Endothelial cell of umbilical vein (primary cell): ENCODE measurements around the gene B4GALNT4. TPM values are rescaled to one million over a fixed set of nuclear protein-coding genes. Genes with fewer than 3 reads are reported as not detected.

Experiments
- BruUV-seq: library from RNA; stranded (reverse); fragments of 400-500 nt; replicated peaks from 2 replicates; lab custom pipeline; 2021; lab: Mats Ljungman, UMichigan
- CTCF ChIA-PET: fragments of 300-600, 350-600 bp; sonication (Branson Sonifier 250); formaldehyde crosslinking; loops from one replicate; lab custom pipeline; 2021; ENCODE audit warnings: antibody characterized with exemption, inconsistent platforms; lab: Charles Lee
- POLR2A ChIA-PET: fragments of 300-600, 350-600 bp; sonication (Branson Sonifier 250); formaldehyde crosslinking; loops from one replicate; lab custom pipeline; 2021; ENCODE audit warnings: antibody characterized with exemption, inconsistent platforms; lab: Charles Lee
- DNase-seq: peaks from one replicate; pipeline ENCODE4 v3.0.0-alpha.2; 2011; ENCODE audit warnings: low read depth, low spot score
- FAIRE-seq: peaks from 2 replicates; lab custom pipeline; 2011; peaks lifted over from hg19 to GRCh38; lab: Jason Lieb, UNC
- H2AFZ ChIP-seq: 2 replicates; pipeline ENCODE4 v1.6.0; 2012; ENCODE audit warnings: low read depth, low read length, control low read depth, inconsistent platforms
- H3K27ac ChIP-seq: 2 replicates; pipeline ENCODE4 v1.5.1; 2011; ENCODE audit warnings: low read depth, mild to moderate bottlenecking, control low read depth, low read length, moderate library complexity; ENCODE audit not compliant: insufficient read depth
- H3K27me3 ChIP-seq, 2 experiments: 2 replicates each; pipeline versions ENCODE4 v1.6.0 to v1.6.1; 2011; ENCODE audit warnings: low read length in 2 of 2, mixed read lengths in 1 of 2; ENCODE audit not compliant: control insufficient read depth in 2 of 2, insufficient read depth in 2 of 2
- H3K36me3 ChIP-seq, 2 experiments: 2 replicates in 1 of 2; 3 replicates in 1 of 2; pipeline ENCODE4 v1.5.1; 2011; ENCODE audit warnings: low read length in 2 of 2, mild to moderate bottlenecking in 1 of 2, moderate library complexity in 1 of 2; ENCODE audit not compliant: control insufficient read depth in 2 of 2, insufficient read depth in 2 of 2; ENCODE audit errors: extremely low read depth in 1 of 2
- H3K4me1 ChIP-seq: 3 replicates; pipeline ENCODE4 v1.5.1; 2011; ENCODE audit warnings: mild to moderate bottlenecking, low read length; ENCODE audit not compliant: control insufficient read depth, insufficient read depth; ENCODE audit errors: extremely low read depth
- H3K4me2 ChIP-seq: 2 replicates; pipeline ENCODE4 v1.6.1; 2011; ENCODE audit warnings: low read length, control low read depth, mixed read lengths; ENCODE audit not compliant: insufficient read depth
- H3K4me3 ChIP-seq, 3 experiments: fragments of 200-600 bp in 1 of 3; sonication (generic), shearing (Covaris generic) in 1 of 3; replicated peaks in 1 of 3; 2 replicates each; pipeline ENCODE4 v1.5.1; 2011 to 2016; ENCODE audit warnings: control low read depth in 3 of 3, low read length in 3 of 3, mild to moderate bottlenecking in 2 of 3, inconsistent platforms in 1 of 3, low read depth in 1 of 3, moderate library complexity in 1 of 3; ENCODE audit not compliant: insufficient read depth in 1 of 3
- H3K79me2 ChIP-seq: 2 replicates; pipeline ENCODE4 v1.6.0; 2012; ENCODE audit warnings: low read length, inconsistent platforms; ENCODE audit not compliant: control insufficient read depth, insufficient read depth
- H3K9ac ChIP-seq: replicated peaks from 2 replicates; pipeline ENCODE3; 2011; ENCODE audit warnings: low read length, control low read depth; ENCODE audit not compliant: insufficient read depth; ENCODE audit errors: extremely low read depth
- H3K9me1 ChIP-seq: replicated peaks from 3 replicates; pipeline ENCODE4 v1.6.0; 2011; ENCODE audit warnings: mild to moderate bottlenecking, low read length; ENCODE audit not compliant: control insufficient read depth, insufficient read depth; ENCODE audit errors: extremely low read depth
- H3K9me3 ChIP-seq: replicated peaks from 2 replicates; pipeline ENCODE4 v1.5.1; 2012; ENCODE audit warnings: low read length, inconsistent platforms; ENCODE audit not compliant: control insufficient read depth, insufficient read depth
- H4K20me1 ChIP-seq: replicated peaks from 2 replicates; pipeline ENCODE3; 2011; ENCODE audit warnings: mild to moderate bottlenecking, low read length; ENCODE audit not compliant: control insufficient read depth, insufficient read depth; ENCODE audit errors: extremely low read depth
- CTCF ChIP-seq, 2 donors: IDR thresholded peaks; 1 replicate in 1 of 2; 2 replicates in 1 of 2; pipeline ENCODE4 v1.5.1; 2011; ENCODE audit warnings: low read length in 2 of 2, mild to moderate bottlenecking in 2 of 2, moderate library complexity in 2 of 2, control low read depth in 1 of 2, inconsistent platforms in 1 of 2, low read depth in 1 of 2; ENCODE audit not compliant: insufficient read depth in 1 of 2; ENCODE audit errors: extremely low read depth in 1 of 2
- EZH2 ChIP-seq: IDR thresholded peaks from 2 replicates; pipeline ENCODE4 v1.6.1; 2012; ENCODE audit warnings: borderline replicate concordance, low read depth, mild to moderate bottlenecking, moderate library complexity, low read length, inconsistent platforms; ENCODE audit not compliant: severe bottlenecking
- GATA2 ChIP-seq: IDR thresholded peaks from 2 replicates; pipeline ENCODE4 v1.7.0; 2011; ENCODE audit warnings: low read depth, mild to moderate bottlenecking, moderate library complexity, mixed read lengths, low read length; ENCODE audit not compliant: insufficient read length, insufficient read depth
- JUN ChIP-seq: IDR thresholded peaks from 2 replicates; pipeline ENCODE4 v1.6.1; 2011; ENCODE audit warnings: borderline replicate concordance, low read depth; ENCODE audit not compliant: insufficient read length, insufficient read depth
- MAX ChIP-seq: IDR thresholded peaks from 2 replicates; pipeline ENCODE4 v1.6.1; 2011; ENCODE audit not compliant: insufficient read depth, insufficient read length
- MYC ChIP-seq: IDR thresholded peaks from one replicate; pipeline ENCODE4 v1.6.1; 2011; ENCODE audit warnings: mild to moderate bottlenecking, low read depth, low read length
- POLR2AphosphoS5 ChIP-seq: IDR thresholded peaks from 2 replicates; pipeline ENCODE4 v1.6.1; 2012; ENCODE audit warnings: low read depth, mild to moderate bottlenecking, control low read depth, low read length, moderate library complexity; ENCODE audit not compliant: insufficient read depth
- dilution Hi-C: fragments of 300-500 bp; cut with MboI; formaldehyde crosslinking; loops from one replicate; pipeline ENCODE4 v1.15.0; 2019; ENCODE audit warnings: low sequenced_read_pairs; ENCODE audit not compliant: extremely low pct_ligation_motif_present
- intact Hi-C: fragments of 100-400 bp; cut with micrococcal nuclease; formaldehyde crosslinking; loops from one replicate; pipeline ENCODE4 v1.10.0; 2022
- polyA plus RNA-seq, 4 experiments: library from polyadenylated mRNA; depleted of rRNA in 3 of 4; stranded (reverse) in 3 of 4; unstranded in 1 of 4; fragments of >200 nt; gene quantifications; 2 replicates each; pipeline versions ENCODE4 v1.2.1 to v1.2.3, GENCODE V29; 2011 to 2012; ENCODE audit warnings: missing spikeins in 1 of 4
- total RNA-seq: library from RNA; stranded (reverse); gene quantifications from 2 replicates; pipeline ENCODE4 v1.2.3, GENCODE V29; 2021

The B4GALNT4 gene
- total and polyA plus RNA-seq, 2 donors (not counting 3 experiments of a cell fraction or from before 2014, with no cell fraction given): 9.2 to 9.6 TPM

GRCh38 chr11:403761-404431 lies 34.6 kb downstream of the B4GALNT4 start:
- ChIA-PET CTCF (interaction anchor here (5.5 kb wide), 1 partner anchor 44 kb away, joined by 57 read pairs; no protein-coding TSS in a partner anchor), POLR2A (no interaction called here)
- Histone ChIP-seq H2AFZ (no peak overlapping the region), H3K9me1 (no peaks in the 10 kb centered on the region), H4K20me1 (no peaks in the 10 kb centered on the region), H3K27ac (no peak overlapping the region), H3K79me2 (no peaks in the 10 kb centered on the region), H3K4me3 (no peak overlapping the region), H3K4me1 (peaks cover 5% of the 10 kb centered on the region), H3K36me3 (no peaks in the 10 kb centered on the region), H3K4me2 (no peak overlapping the region), H3K27me3 (peaks cover 0 to 3% of the 10 kb centered on the region in 2 experiments), H3K9me3 (no peaks in the 10 kb centered on the region), H3K9ac (no peak overlapping the region)
- no peak for DNase-seq
- intact Hi-C loops: no loop called here
- no peak for TF ChIP-seq GATA2
- TF ChIP-seq POLR2AphosphoS5: no peak
- TF ChIP-seq MYC: no peak
- no peak for TF ChIP-seq CTCF (IDR thresholded peaks at IDR 0.05; ENCODE audit: extremely low read depth in 1 of 2, insufficient read depth in 1 of 2, low read depth in 1 of 2, low read length in 2 of 2)
- TF ChIP-seq EZH2: no peak
- TF ChIP-seq MAX: no peak
- no peak for TF ChIP-seq JUN
- BruUV-seq: no TSS peak
- dilution Hi-C loops: no loop called here
- no peak for FAIRE-seq
